Memory B cell (primary cell): ENCODE measurements around the gene INSYN2B.

Source experiments
- ATAC-seq: fragments of 150-1000 bp; cut with Tn5 transposase; 2 replicates; pipeline ENCODE4 v1.10.0; 2021; ENCODE audit warnings: low read depth, mild to moderate bottlenecking, moderate library complexity
- DNase-seq, 2 donors: peaks; one replicate each; pipeline ENCODE4 v3.0.0; 2022; ENCODE audit warnings: low spot score in 2 of 2
- H3K27ac Mint-ChIP-seq: one replicate; pipeline ENCODE4 v1.8.0; 2022; ENCODE audit warnings: mild to moderate bottlenecking, moderate library complexity, mixed read lengths
- H3K27me3 Mint-ChIP-seq: one replicate; pipeline ENCODE4 v1.8.0; 2022; ENCODE audit warnings: mixed read lengths
- H3K36me3 Mint-ChIP-seq: one replicate; pipeline ENCODE4 v1.8.0; 2022; ENCODE audit warnings: mild to moderate bottlenecking, mixed read lengths
- H3K4me1 Mint-ChIP-seq: one replicate; pipeline ENCODE4 v1.8.0; 2022; ENCODE audit warnings: mixed read lengths
- H3K4me3 Mint-ChIP-seq: one replicate; pipeline ENCODE4 v1.8.0; 2022; ENCODE audit warnings: mild to moderate bottlenecking, moderate library complexity, mixed read lengths
- H3K9me3 Mint-ChIP-seq: one replicate; pipeline ENCODE4 v1.8.0; 2022; ENCODE audit warnings: mixed read lengths

INSYN2B gene

DNA sequence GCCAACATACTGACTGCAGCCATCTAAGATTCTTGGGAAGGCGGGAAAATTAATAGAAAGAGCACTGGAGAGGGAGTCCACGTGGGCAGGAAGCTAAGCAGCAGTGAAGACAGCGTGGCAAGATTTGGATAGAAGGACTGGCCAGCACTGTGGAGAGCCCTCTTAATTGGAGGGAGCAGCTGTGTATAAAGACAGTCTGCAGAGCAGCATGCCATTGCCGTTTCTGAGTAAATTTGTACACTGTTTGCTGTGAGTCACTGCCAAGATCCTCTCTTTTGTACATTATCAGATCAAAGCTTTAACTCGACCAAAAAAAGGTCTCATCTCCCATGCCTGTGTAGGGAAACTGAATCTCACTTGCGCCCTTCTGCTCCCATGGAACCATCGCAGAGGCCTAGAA is 45.3 kb downstream of the INSYN2B start:
- peaks cover 37% of the 10 kb centered on the region for H3K36me3 Mint-ChIP-seq
- no peak for DNase-seq
- no peak overlapping the region for H3K4me3 Mint-ChIP-seq
- H3K27ac Mint-ChIP-seq, result peak overlapping the region; percentile 51
- no peaks in the 10 kb centered on the region for H3K27me3 Mint-ChIP-seq
- H3K9me3 Mint-ChIP-seq, result no peaks in the 10 kb centered on the region
- H3K4me1 Mint-ChIP-seq, result peaks cover 37% of the 10 kb centered on the region
- no peak for ATAC-seq

DNA sequence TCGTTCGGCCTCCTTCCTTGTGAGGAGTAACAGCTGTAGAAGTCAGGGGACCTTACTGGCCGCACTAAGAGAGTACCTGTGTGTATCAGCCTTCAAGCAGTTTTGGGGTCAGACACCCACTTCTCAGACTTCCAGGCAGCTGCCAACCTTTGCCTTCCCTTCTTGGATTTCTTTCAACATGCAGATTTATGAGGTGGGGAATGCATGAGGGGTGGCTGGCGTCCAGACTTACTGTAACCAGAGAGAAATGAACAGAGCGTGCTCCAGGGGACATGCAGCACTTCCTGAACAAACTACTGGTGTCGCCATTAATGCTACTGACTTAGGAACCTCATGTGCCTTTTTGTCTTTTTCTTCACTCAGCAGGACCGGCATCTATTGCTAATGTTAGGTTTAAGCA is 46.7 kb downstream of the INSYN2B start:
- DNase-seq, result no peak
- Mint-ChIP-seq H3K9me3 (no peaks in the 10 kb centered on the region), H3K27ac (no peak overlapping the region), H3K4me3 (no peak overlapping the region), H3K4me1 (peaks cover 35% of the 10 kb centered on the region), H3K27me3 (no peaks in the 10 kb centered on the region), H3K36me3 (peaks cover 37% of the 10 kb centered on the region)
- no peak for ATAC-seq

DNA sequence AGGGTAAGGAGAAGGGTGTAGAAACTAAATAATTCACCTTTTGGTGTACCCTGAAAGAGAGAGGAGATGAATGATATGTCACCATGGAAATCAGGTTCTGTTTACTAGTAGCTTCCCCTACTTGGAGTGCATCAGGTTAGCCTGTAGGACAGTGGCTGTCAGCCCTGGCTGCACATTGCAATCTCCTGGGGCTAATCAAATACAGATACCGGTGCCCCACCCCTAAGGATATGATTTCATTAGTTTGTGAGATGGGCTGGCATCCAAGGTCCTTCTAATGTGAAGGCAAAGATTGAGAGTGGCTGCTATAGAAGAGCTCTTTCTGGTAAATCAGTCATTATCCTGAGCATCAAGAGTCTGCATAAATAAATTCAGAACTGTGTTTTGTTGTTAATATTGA is 47.2 kb downstream of the INSYN2B start:
- Mint-ChIP-seq H3K27me3 (no peaks in the 10 kb centered on the region), H3K9me3 (no peaks in the 10 kb centered on the region), H3K27ac (peak overlapping the region; percentile 49), H3K36me3 (peaks cover 42% of the 10 kb centered on the region), H3K4me1 (peaks cover 38% of the 10 kb centered on the region), H3K4me3 (no peak overlapping the region)
- DNase-seq, result no peak
- peak; percentile 29 for ATAC-seq

DNA sequence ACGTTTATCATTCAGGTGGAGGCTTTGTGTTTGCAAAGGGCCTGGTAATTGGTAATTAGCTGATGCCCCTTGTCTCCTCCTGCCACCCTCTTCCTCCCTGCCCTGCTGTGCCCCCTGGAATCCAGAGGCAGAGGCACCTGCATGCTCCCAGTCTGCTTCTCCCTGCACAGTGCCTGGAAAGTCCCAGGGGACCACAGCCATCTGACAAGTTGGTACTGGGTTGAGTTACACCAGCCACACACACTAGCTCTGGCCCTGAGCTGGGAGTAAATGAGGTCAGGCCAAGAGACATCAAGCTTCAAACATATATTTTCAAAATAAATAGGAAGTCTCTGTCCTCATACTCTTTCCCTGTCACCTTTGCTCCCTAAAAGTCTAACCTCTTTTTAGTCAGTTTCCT is 56.3 kb downstream of the INSYN2B start:
- H3K27ac Mint-ChIP-seq, result peak overlapping the region; percentile 50
- H3K4me3 Mint-ChIP-seq, result no peak overlapping the region
- no peaks in the 10 kb centered on the region for H3K27me3 Mint-ChIP-seq
- H3K9me3 Mint-ChIP-seq, result no peaks in the 10 kb centered on the region
- peaks cover 23% of the 10 kb centered on the region for H3K36me3 Mint-ChIP-seq
- H3K4me1 Mint-ChIP-seq, result peaks cover 6% of the 10 kb centered on the region
- ATAC-seq (no peak), DNase-seq (no peak)

DNA sequence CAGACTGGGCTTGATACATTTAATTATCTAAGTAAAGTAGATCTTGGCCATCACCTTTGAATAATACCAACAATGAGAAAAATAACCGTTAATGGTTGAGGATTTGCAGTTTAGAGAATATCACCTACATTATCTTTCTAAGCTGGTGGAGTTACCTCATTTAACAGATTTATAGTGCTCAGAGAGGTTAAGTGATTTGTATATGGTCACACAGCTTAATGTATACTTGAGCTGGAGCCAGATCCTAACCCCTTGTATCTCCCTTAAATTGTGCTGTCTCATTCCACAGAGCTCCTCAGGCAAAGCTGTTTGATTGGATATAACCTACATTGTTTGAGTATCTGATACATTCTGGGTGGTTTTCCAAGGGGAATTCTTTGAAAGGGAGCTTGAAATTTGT is 57.8 kb downstream of the INSYN2B start:
- Mint-ChIP-seq H3K4me3 (no peak overlapping the region), H3K4me1 (peaks cover 3% of the 10 kb centered on the region), H3K9me3 (no peaks in the 10 kb centered on the region), H3K27me3 (no peaks in the 10 kb centered on the region), H3K36me3 (peaks cover 21% of the 10 kb centered on the region), H3K27ac (peak overlapping the region; percentile 38)
- no peak for DNase-seq
- ATAC-seq, result no peak

DNA sequence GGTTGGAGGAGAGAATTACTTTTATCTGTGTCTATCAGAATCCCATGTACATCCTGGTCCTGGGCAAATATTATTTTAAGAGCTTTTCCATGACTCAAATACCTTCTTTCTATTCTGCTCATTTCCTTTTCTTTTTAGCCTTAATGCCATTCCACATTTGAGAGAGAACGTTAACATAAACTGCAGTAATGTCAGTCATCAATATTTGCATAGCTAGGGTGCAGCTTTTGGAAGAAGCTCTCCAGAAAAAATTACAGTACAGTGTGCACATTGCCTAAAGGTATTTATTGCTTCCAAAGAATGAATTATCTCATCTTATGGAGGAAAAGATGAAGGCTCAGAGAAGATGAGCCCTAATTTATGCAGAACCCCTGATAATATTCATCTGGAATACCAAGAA is 58.3 kb downstream of the INSYN2B start:
- no peaks in the 10 kb centered on the region for H3K27me3 Mint-ChIP-seq
- no peaks in the 10 kb centered on the region for H3K9me3 Mint-ChIP-seq
- peaks cover 21% of the 10 kb centered on the region for H3K36me3 Mint-ChIP-seq
- H3K4me3 Mint-ChIP-seq, result no peak overlapping the region
- DNase-seq, result no peak
- no peak for ATAC-seq
- H3K27ac Mint-ChIP-seq, result no peak overlapping the region
- H3K4me1 Mint-ChIP-seq, result peaks cover 3% of the 10 kb centered on the region

DNA sequence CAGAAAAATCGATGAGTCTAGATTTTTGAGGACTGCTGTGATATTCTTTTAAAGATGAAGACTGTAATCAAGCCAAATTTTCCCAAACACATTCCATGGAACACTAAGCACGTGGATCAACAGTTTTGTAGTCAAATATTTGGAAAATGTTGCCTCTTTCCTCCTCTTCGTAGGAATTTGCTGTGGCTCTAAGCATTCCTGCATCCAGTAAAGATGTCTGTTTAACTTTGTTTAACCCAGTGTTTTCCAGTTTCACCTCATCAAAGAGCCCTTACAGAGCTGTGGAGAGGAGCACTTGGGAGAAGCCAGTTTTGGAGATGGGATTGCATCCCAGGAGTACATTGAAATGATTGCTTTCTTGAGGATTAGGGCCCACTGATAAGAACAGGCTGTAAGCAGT is 58.9 kb downstream of the INSYN2B start:
- Mint-ChIP-seq H3K27ac (no peak overlapping the region), H3K4me3 (no peak overlapping the region), H3K36me3 (peaks cover 21% of the 10 kb centered on the region)

DNA sequence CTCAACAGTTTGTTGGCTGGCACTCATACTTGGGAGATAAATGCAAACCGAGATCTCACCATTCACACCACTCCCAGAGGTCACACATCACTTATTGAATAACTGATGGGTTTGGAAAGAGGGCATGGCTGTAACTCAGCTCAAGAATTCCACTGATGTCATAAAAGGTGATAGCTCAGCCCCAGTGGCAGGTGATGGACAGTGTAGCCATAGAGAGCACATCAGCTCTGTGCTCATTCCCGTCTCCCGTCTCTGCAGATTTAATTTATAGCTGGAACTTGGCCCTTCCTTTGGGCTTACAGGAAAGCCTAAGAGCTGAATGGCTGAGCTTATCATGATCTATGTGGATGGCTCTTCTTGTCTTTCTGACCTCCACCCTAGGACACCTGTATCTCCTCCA is 59.8 kb downstream of the INSYN2B start:
- Mint-ChIP-seq H3K9me3 (no peaks in the 10 kb centered on the region), H3K36me3 (peaks cover 15% of the 10 kb centered on the region), H3K4me1 (no peaks in the 10 kb centered on the region), H3K27me3 (no peaks in the 10 kb centered on the region), H3K27ac (peak overlapping the region; percentile 53), H3K4me3 (no peak overlapping the region)
- DNase-seq (no peak), ATAC-seq (no peak)

More for the DNA sequence above, 58.9 kb downstream of the INSYN2B start:
- Mint-ChIP-seq H3K4me1 (peaks cover 3% of the 10 kb centered on the region), H3K9me3 (no peaks in the 10 kb centered on the region), H3K27me3 (no peaks in the 10 kb centered on the region)
- ATAC-seq, result no peak
- DNase-seq, result no peak

DNA sequence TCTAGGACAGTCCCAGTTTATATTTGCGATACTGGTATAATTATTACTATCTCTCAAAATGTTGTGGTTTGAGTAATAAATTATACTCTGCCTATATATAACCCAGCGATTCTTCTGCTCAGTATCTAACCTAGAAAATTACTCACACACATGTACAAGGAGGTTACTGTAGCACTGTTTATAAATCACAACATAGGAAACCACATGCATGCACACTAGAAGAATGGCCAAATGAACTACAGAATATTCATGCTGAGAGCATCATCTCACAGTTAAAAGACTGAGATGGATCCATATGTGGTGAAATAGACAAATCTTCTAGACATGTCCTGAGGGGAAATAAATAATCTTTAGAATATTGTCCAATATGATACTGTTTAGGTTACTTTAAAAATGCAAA is 62.1 kb downstream of the INSYN2B start:
- Mint-ChIP-seq H3K27ac (no peak overlapping the region), H3K27me3 (no peaks in the 10 kb centered on the region), H3K36me3 (peaks cover 8% of the 10 kb centered on the region), H3K4me3 (no peak overlapping the region), H3K9me3 (no peaks in the 10 kb centered on the region), H3K4me1 (no peaks in the 10 kb centered on the region)
- ATAC-seq (no peak), DNase-seq (no peak)

DNA sequence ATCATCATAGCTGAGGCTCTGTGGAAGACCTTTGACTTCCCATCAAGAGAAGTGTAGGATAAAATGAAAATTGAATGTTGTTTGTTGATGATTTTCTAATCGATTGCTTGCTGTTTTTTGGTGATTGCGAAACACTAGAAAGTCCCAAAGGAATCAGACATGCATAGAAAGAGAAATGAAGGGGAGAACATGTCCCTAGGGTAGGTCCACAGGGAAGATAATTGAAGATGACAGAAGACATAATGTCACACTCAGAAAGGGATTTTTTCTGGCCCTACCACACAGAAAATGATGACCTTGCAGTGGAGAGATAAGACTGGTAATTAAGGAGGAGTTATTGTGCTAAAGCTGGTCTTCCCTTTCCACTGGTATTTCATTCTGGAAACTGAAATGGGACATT is 62.8 kb downstream of the INSYN2B start:
- no peaks in the 10 kb centered on the region for H3K27me3 Mint-ChIP-seq
- H3K4me3 Mint-ChIP-seq, result no peak overlapping the region
- ATAC-seq (no peak), DNase-seq (no peak)
- H3K4me1 Mint-ChIP-seq, result peaks cover under 1% of the 10 kb centered on the region
- no peaks in the 10 kb centered on the region for H3K9me3 Mint-ChIP-seq
- peaks cover 9% of the 10 kb centered on the region for H3K36me3 Mint-ChIP-seq
- H3K27ac Mint-ChIP-seq, result peak overlapping the region; percentile 3

DNA sequence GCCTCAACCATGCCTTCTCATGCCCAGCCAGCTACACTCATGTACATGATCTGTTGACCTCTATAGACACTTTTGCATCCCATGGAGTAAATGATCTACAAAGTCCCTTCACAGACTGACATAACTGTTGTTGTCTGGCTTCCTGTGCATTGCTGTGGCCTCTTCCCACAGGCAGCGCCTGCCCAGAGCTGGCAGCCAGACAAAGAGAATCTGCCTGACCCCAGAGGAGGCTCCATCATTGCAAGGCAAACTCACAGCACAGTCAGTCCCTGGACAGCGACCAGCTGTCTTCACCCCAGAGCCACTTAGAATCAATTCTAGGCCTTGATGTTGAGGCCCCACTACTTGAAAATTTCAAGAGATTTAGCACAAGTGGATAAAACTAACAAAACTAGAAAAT is 65.5 kb downstream of the INSYN2B start:
- ATAC-seq, result no peak
- Mint-ChIP-seq H3K4me3 (no peak overlapping the region), H3K36me3 (peaks cover 12% of the 10 kb centered on the region), H3K9me3 (no peaks in the 10 kb centered on the region), H3K27me3 (no peaks in the 10 kb centered on the region), H3K4me1 (peaks cover 5% of the 10 kb centered on the region), H3K27ac (no peak overlapping the region)
- DNase-seq, result no peak

DNA sequence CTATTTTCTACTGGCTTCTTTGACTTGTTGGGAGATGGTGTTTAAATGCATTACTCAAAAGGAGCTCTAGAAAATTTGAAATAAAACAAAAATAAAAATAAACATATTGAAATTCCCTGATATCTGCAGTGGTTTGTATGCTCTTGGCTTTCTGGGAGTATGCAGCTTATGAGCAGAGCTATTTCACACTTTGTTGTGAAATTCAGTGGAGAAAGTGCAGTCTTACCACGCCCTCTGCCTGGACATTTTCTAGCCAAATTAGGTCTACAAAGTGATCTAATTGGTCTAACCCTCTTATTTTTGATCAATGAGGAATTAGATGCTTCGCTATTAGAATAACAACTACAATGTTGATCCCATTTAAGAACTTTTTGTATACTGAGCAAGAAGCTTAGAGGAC is 66.8 kb downstream of the INSYN2B start:
- ATAC-seq (no peak), DNase-seq (no peak)
- Mint-ChIP-seq H3K27ac (no peak overlapping the region), H3K4me3 (no peak overlapping the region), H3K4me1 (peaks cover 5% of the 10 kb centered on the region), H3K27me3 (no peaks in the 10 kb centered on the region), H3K36me3 (peaks cover 14% of the 10 kb centered on the region), H3K9me3 (no peaks in the 10 kb centered on the region)

DNA sequence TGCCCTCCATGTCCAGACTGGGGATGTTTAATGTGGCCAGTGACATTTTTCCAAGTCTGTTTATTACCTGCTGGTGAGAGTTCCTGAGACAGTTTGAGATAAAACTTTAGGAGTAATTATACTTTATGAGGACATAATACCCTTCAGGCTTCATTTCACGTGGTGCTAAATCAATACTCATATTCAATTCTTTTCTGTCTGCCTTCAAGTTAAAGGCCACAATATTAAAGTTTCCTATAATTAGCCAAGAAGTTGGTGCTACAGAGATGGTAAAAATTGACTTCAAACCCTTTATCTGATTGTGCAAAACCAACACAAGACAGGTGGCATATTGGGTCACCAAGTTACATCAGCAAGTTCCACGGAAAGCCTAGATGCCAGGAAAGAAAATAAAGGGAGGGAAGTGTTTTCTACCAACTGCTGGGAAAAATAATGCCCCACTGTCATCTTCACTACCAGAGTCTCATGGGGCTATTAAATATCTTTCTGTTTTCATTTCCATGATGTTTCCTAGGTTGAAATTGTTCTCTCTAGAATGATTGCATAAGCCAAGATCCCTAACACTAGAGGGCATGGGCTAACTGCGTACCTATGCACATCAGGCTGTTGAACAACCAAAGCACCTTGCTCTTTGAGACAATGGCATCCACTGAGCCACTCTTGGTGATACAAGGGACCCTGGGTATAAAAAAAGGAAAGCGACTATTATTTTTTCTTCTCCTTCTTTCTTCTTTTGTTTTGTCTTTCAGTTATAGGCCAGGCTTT is 68.7 kb downstream of the INSYN2B start:
- DNase-seq (no peak), ATAC-seq (no peak)
- no peak overlapping the region for H3K27ac Mint-ChIP-seq
- H3K9me3 Mint-ChIP-seq, result no peaks in the 10 kb centered on the region
- H3K4me1 Mint-ChIP-seq, result peaks cover 5% of the 10 kb centered on the region
- H3K36me3 Mint-ChIP-seq, result peaks cover 8% of the 10 kb centered on the region
- H3K4me3 Mint-ChIP-seq, result no peak overlapping the region
- H3K27me3 Mint-ChIP-seq, result no peaks in the 10 kb centered on the region

DNA sequence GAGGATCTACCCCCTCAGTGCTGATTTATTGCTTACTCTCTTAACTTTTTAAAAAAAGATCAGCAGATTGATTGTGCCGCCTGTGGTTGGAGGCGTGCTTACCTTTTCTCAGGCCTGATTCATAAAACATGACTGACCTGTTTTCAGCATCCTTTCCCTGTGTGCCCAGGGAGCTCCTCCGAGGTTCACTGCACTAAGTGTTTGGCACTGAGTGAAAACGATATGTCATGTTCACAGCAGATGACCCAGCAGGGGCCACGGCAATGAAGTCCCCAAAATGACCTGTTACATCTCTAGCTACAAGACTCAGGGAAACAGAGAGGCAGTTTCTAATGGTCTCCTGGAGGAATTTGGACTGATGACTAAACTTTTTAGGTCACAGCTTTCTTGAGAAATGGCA is 69.9 kb downstream of the INSYN2B start:
- peak overlapping the region; percentile 50 for H3K27ac Mint-ChIP-seq
- H3K27me3 Mint-ChIP-seq, result no peaks in the 10 kb centered on the region
- H3K36me3 Mint-ChIP-seq, result peaks cover 8% of the 10 kb centered on the region
- H3K4me1 Mint-ChIP-seq, result peaks cover 5% of the 10 kb centered on the region
- no peaks in the 10 kb centered on the region for H3K9me3 Mint-ChIP-seq
- DNase-seq (no peak), ATAC-seq (no peak)
- H3K4me3 Mint-ChIP-seq, result no peak overlapping the region

DNA sequence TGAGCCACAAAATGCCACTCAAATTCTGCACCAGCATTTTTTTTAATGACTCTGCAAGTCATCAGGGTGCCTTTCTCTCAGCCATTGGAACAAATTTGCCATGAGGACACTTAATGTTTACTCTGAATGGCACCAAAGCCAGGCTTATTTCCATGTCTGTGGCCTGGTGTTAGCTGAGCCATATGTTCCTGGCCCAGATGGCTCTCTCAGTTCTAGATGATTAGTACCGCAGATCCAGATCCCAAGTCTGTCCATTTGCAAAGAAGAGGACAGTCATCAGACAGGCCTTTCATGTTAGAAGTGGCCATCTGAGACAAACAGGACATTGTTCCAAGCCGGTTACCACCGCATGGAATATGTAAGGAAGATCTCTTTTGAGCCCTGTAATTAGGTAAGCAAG is 70.3 kb downstream of the INSYN2B start:
- no peaks in the 10 kb centered on the region for H3K27me3 Mint-ChIP-seq
- no peak for ATAC-seq
- peaks cover 5% of the 10 kb centered on the region for H3K4me1 Mint-ChIP-seq
- H3K36me3 Mint-ChIP-seq, result peaks cover 8% of the 10 kb centered on the region
- no peak overlapping the region for H3K4me3 Mint-ChIP-seq
- H3K27ac Mint-ChIP-seq, result peak overlapping the region; percentile 50
- no peak for DNase-seq
- no peaks in the 10 kb centered on the region for H3K9me3 Mint-ChIP-seq
